Neutrophil (primary cell): ENCODE measurements around the gene SLC10A6.

Experiments
- H3K27ac ChIP-seq: fragments of 200-600 bp; sonication (generic); 2 replicates; pipeline ENCODE4 v1.5.1; 2016; ENCODE audit warnings: mild to moderate bottlenecking, moderate library complexity
- H3K27me3 ChIP-seq: fragments of 200-600 bp; sonication (generic); 2 replicates; pipeline ENCODE4 v1.6.0; 2016; ENCODE audit warnings: mild to moderate bottlenecking
- H3K36me3 ChIP-seq: fragments of 200-600 bp; sonication (generic); 2 replicates; pipeline ENCODE4 v1.5.1; 2017
- H3K4me1 ChIP-seq, 2 experiments: fragments of 200-600 bp in 1 of 2; sonication (generic) in 1 of 2; 1 replicate in 1 of 2; 2 replicates in 1 of 2; pipeline versions ENCODE4 v1.5.1 to v1.6.1; 2013 to 2016; ENCODE audit warnings: low read depth in 1 of 2, low read length in 1 of 2, mild to moderate bottlenecking in 1 of 2, moderate library complexity in 1 of 2; ENCODE audit not compliant: control insufficient read depth in 1 of 2, insufficient read depth in 1 of 2
- H3K4me3 ChIP-seq, 2 experiments: fragments of 200-600 bp in 1 of 2; sonication (generic) in 1 of 2; 1 replicate in 1 of 2; 2 replicates in 1 of 2; pipeline ENCODE4 v1.5.1; 2013 to 2016; ENCODE audit warnings: low read depth in 1 of 2, low read length in 1 of 2, mild to moderate bottlenecking in 1 of 2, moderate library complexity in 1 of 2
- H3K9me3 ChIP-seq: fragments of 200-600 bp; sonication (generic); 2 replicates; pipeline ENCODE4 v1.5.1; 2016
- CTCF ChIP-seq: fragments of 200-600 bp; sonication (generic); IDR thresholded peaks from 2 replicates; pipeline ENCODE4 v1.5.1; 2016; ENCODE audit warnings: antibody characterized with exemption

The SLC10A6 gene

DNA sequence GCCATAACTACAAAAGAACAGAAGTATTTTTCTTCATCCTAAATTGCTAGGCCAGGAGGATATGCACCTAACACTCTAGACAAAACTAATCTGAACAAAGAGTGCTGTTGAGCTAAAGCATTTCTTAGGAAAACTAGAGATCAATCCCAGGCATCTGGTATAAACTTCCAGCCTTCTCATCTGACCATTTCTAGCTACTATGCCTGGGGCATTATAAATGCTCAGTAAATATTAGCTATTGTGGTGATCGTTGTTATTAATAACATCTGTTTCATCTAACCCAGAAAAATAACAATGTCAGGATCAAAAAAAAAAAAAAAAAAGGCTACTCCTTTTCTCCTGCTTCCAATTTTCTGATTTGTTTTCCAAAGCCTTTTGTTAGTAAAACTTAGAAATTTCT is 7.7 kb upstream of the SLC10A6 start:
- H3K4me3 ChIP-seq: no peak overlapping the region
- H3K36me3 ChIP-seq: no peaks in the 10 kb centered on the region
- H3K9me3 ChIP-seq: no peaks in the 10 kb centered on the region
- no peaks in the 10 kb centered on the region for H3K27me3 ChIP-seq
- no peak for TF ChIP-seq CTCF
- no peak overlapping the region for H3K27ac ChIP-seq
- H3K4me1 ChIP-seq: no peaks in the 10 kb centered on the region

- Histone ChIP-seq H3K36me3 (no peaks in the 10 kb centered on the region), H3K9me3 (no peaks in the 10 kb centered on the region), H3K27ac (no peak overlapping the region), H3K4me3 (no peak overlapping the region), H3K4me1 (no peaks in the 10 kb centered on the region), H3K27me3 (no peaks in the 10 kb centered on the region)
- TF ChIP-seq CTCF: no peak
Measured at GRCh38 chr4:86855572-86855971, 6.4 kb upstream of the SLC10A6 start.

GRCh38 chr4:86853209-86853608 is 4.0 kb upstream of the SLC10A6 start:
- no peak for TF ChIP-seq CTCF
- H3K27ac ChIP-seq: no peak overlapping the region

GRCh38 chr4:86848136-86848535 is 1.0 kb downstream of the SLC10A6 start:
- Histone ChIP-seq H3K36me3 (no peaks in the 10 kb centered on the region), H3K4me1 (no peaks in the 10 kb centered on the region), H3K4me3 (no peak overlapping the region), H3K27me3 (no peaks in the 10 kb centered on the region), H3K9me3 (no peaks in the 10 kb centered on the region), H3K27ac (no peak overlapping the region)
- TF ChIP-seq CTCF: no peak

More at GRCh38 chr4:86853209-86853608, 4.0 kb upstream of the SLC10A6 start:
- H3K4me3 ChIP-seq: no peak overlapping the region
- H3K9me3 ChIP-seq: no peaks in the 10 kb centered on the region
- H3K27me3 ChIP-seq: no peaks in the 10 kb centered on the region
- H3K4me1 ChIP-seq: no peaks in the 10 kb centered on the region
- H3K36me3 ChIP-seq: no peaks in the 10 kb centered on the region

GRCh38 chr4:86847571-86847970 is 1.6 kb downstream of the SLC10A6 start:
- H3K9me3 ChIP-seq: no peaks in the 10 kb centered on the region
- no peaks in the 10 kb centered on the region for H3K36me3 ChIP-seq
- H3K27ac ChIP-seq: no peak overlapping the region
- no peak for TF ChIP-seq CTCF
- H3K4me1 ChIP-seq: no peaks in the 10 kb centered on the region
- no peak overlapping the region for H3K4me3 ChIP-seq
- no peaks in the 10 kb centered on the region for H3K27me3 ChIP-seq

DNA sequence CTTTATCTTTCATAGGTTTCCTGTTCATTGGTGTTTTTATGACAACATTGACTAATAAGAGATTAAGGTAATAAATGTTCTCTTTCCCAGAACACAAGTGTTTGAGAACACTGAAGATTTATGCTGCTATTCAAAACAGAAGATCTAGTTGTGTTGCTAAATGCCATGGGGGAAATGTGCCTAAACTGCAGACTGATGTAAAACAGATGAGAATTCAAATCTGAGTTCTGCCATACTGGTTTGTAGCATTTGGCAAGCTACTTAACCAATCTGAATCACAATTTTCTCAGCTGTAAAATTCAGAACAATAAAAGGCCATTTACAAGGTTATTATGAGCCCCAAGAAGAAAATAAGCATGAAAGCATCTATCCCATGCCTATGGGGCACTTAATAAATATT is 2.3 kb downstream of the SLC10A6 start:
- Histone ChIP-seq H3K27me3 (no peaks in the 10 kb centered on the region), H3K4me1 (no peaks in the 10 kb centered on the region), H3K36me3 (no peaks in the 10 kb centered on the region), H3K9me3 (no peaks in the 10 kb centered on the region), H3K27ac (no peak overlapping the region), H3K4me3 (no peak overlapping the region)
- TF ChIP-seq CTCF: no peak
